ENCODE data around the gene GRIA3. TPM values are rescaled to one million over a fixed set of nuclear protein-coding genes. Genes with fewer than 3 reads are reported as not detected.

GRIA3 gene
- total RNA-seq, 1 experiment from 2014 or later: not detected

- Histone ChIP-seq H3K27ac (no peak overlapping the region), H3K9me3 (ENCODE audit: insufficient read depth, low read depth) (no peaks in the 10 kb centered on the region), H3K36me3 (ENCODE audit: low read depth) (no peaks in the 10 kb centered on the region), H3K27me3 (ENCODE audit: insufficient read depth, low read depth) (no peaks in the 10 kb centered on the region), H2AFZ (no peak overlapping the region), H3K9me2 (ENCODE audit: insufficient read depth) (no peaks in the 10 kb centered on the region), H3K4me1 (replicated peaks; ENCODE audit: insufficient read depth) (no peaks in the 10 kb centered on the region), H3K79me2 (ENCODE audit: low read depth) (no peaks in the 10 kb centered on the region), H4K20me1 (ENCODE audit: insufficient read depth) (no peaks in the 10 kb centered on the region), H3F3A (ENCODE audit: insufficient read depth, low read depth) (no peaks in the 10 kb centered on the region), H3K4me2 (no peak overlapping the region), H3K4me3 (no peak overlapping the region)
- intact Hi-C loops (cut with micrococcal nuclease; ENCODE audit: unreplicated experiment): no loop called here
- DNase-seq: no peak
- TF ChIP-seq CTCF (conservative IDR thresholded peaks at IDR 0.05) (peak; percentile 72), EZH2 (IDR thresholded peaks at IDR 0.05; ENCODE audit: low read depth) (no peak)
- POLR2A ChIA-PET (ENCODE audit: unreplicated experiment): no interaction called here
- CTCF ChIA-PET: no interaction called here
- BruUV-seq (replicated peaks): no TSS peak
Measured at GRCh38 chrX:123422875-123423274, 238.8 kb downstream of the GRIA3 start.

- no peak overlapping the region for H3K27ac ChIP-seq
- TF ChIP-seq CTCF (conservative IDR thresholded peaks at IDR 0.05) (no peak), EZH2 (IDR thresholded peaks at IDR 0.05; ENCODE audit: low read depth) (no peak)
- no peak for DNase-seq
- ChIA-PET POLR2A (ENCODE audit: unreplicated experiment) (no interaction called here), CTCF (no interaction called here)
- no peaks in the 10 kb centered on the region for H3K9me2 ChIP-seq (ENCODE audit: insufficient read depth)
- H3K36me3 ChIP-seq (ENCODE audit: low read depth): no peaks in the 10 kb centered on the region
- no peak overlapping the region for H3K4me3 ChIP-seq
- intact Hi-C loops (cut with micrococcal nuclease; ENCODE audit: unreplicated experiment): no loop called here
- H4K20me1 ChIP-seq (ENCODE audit: insufficient read depth): no peaks in the 10 kb centered on the region
- H3K4me2 ChIP-seq: no peak overlapping the region
- H2AFZ ChIP-seq: no peak overlapping the region
- H3K4me1 ChIP-seq (replicated peaks; ENCODE audit: insufficient read depth): no peaks in the 10 kb centered on the region
- H3K79me2 ChIP-seq (ENCODE audit: low read depth): no peaks in the 10 kb centered on the region
- no peaks in the 10 kb centered on the region for H3K9me3 ChIP-seq (ENCODE audit: insufficient read depth, low read depth)
- H3K27me3 ChIP-seq (ENCODE audit: insufficient read depth, low read depth): no peaks in the 10 kb centered on the region
- no TSS peak for BruUV-seq (replicated peaks)
- H3F3A ChIP-seq (ENCODE audit: insufficient read depth, low read depth): no peaks in the 10 kb centered on the region
Measured at GRCh38 chrX:123424546-123424945, 240.5 kb downstream of the GRIA3 start.

GRCh38 chrX:123425471-123425870 is 241.4 kb downstream of the GRIA3 start:
- Histone ChIP-seq H3K4me1 (replicated peaks; ENCODE audit: insufficient read depth) (no peaks in the 10 kb centered on the region), H3K36me3 (ENCODE audit: low read depth) (no peaks in the 10 kb centered on the region), H3K4me2 (no peak overlapping the region), H3K9me2 (ENCODE audit: insufficient read depth) (no peaks in the 10 kb centered on the region), H4K20me1 (ENCODE audit: insufficient read depth) (no peaks in the 10 kb centered on the region), H3K9me3 (ENCODE audit: insufficient read depth, low read depth) (no peaks in the 10 kb centered on the region), H2AFZ (no peak overlapping the region), H3K27me3 (ENCODE audit: insufficient read depth, low read depth) (no peaks in the 10 kb centered on the region), H3F3A (ENCODE audit: insufficient read depth, low read depth) (no peaks in the 10 kb centered on the region), H3K4me3 (no peak overlapping the region), H3K27ac (no peak overlapping the region), H3K79me2 (ENCODE audit: low read depth) (no peaks in the 10 kb centered on the region)
- CTCF ChIA-PET: no interaction called here
- BruUV-seq (replicated peaks): no TSS peak
- no peak for TF ChIP-seq EZH2 (IDR thresholded peaks at IDR 0.05; ENCODE audit: low read depth)
- TF ChIP-seq CTCF (conservative IDR thresholded peaks at IDR 0.05): no peak
- POLR2A ChIA-PET (ENCODE audit: unreplicated experiment): interaction anchor here (0.6 kb wide), 1 partner anchor 456 kb away, joined by 4 read pairs; no protein-coding TSS in a partner anchor
- DNase-seq: no peak
- intact Hi-C loops (cut with micrococcal nuclease; ENCODE audit: unreplicated experiment): no loop called here

Measured in PC-9 (cell line).